NCI-H1694 treated with DMSO at 0.1 percent for 48 hours (cell line): ENCODE data around the gene GABRG3.
"Not testable (repeated sequence)": the region's sequence is repeated elsewhere in the genome, so short reads cannot be mapped to it uniquely, and the experiment has no call there.

Experiments used
- DNase-seq: peaks from one replicate; lab custom pipeline; 2025; lab: John Stamatoyannopoulos, UW

The GABRG3 gene

DNA sequence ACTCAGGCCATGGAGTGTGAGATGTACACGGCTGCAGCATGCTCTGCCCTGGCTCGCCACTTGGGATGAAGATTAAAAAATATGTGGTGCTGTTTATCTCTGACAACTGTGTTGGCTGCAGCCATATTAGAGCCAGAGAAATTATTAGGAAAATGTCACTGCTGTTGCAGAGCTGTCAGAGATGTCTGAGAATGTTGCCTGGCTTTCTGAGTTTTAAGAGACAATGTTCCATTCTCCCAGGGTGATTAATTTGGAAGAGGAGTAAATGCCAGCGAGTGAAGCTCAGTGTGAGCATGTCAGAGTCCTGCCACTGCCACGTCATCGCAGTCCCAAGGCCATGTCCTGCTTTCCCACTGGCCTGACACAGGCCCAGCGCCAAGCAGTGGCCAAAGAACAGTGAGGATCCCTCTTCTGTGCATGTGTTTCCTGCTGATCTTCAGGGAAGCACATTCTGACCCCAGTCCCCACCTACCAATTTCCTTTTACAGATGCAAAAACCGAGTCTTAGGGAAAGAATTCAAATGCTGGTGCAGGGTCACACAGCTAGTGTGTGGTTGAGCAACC is 370.9 kb downstream of the GABRG3 start:
- DNase-seq = no peak

DNA sequence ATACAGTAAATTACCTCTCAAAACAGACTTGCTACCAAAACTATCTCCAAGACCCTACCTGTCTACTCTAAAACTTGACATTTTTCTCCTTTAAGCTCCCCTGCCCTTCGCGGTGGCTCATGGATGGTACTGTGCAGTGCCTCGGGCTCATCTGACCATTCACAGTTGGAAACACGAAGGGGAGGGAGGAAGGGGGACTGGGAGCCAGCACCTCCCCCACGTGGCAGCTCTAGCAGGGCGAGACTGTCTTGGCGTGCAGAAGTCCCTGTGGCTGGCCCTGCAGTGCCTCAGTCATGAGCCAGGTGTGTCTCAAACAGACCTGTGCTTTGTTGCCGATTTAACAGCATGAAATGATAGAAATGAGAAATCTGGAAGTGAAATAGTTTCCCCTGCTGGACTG is 372.0 kb downstream of the GABRG3 start:
- no peak for DNase-seq

DNA sequence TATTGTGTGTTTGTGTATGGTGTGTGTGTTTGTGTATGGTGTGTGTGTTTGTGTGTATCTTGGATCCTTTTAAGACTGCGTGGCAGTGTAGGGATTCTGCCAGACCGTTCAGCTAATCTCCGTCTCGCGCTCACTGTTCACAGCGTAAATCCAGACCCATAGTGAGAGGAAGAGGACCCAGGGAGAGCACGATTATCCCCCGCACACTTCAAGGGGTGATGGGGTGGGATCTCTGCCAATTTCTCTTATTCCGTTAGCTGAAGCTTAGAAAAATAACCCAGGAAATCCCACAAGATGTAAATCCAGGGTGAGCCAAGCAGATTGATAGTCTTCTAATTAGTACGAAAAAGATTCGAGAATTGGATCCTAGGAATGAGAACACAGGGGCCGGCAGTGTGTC is 381.2 kb downstream of the GABRG3 start:
- DNase-seq = no peak

DNA sequence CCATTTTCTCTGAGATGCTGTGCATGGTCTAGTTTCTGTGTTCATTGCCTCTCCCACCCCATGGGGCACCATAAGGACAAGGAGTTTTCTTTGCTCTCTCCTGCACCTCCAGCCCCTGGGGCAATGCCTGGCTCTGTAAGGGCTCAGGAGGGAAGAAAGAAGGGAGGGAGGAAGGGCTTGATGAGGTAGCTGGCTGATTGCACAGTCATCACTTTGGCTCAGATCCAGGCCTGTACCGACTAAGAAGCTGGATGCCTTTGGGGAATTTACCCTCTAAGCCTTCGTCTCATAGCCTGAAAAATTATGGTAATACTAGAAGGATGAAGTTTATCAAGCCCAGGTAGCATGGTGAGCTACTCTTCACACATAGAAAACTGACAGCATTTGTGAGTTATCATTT is 382.9 kb downstream of the GABRG3 start:
- DNase-seq = no peak

DNA sequence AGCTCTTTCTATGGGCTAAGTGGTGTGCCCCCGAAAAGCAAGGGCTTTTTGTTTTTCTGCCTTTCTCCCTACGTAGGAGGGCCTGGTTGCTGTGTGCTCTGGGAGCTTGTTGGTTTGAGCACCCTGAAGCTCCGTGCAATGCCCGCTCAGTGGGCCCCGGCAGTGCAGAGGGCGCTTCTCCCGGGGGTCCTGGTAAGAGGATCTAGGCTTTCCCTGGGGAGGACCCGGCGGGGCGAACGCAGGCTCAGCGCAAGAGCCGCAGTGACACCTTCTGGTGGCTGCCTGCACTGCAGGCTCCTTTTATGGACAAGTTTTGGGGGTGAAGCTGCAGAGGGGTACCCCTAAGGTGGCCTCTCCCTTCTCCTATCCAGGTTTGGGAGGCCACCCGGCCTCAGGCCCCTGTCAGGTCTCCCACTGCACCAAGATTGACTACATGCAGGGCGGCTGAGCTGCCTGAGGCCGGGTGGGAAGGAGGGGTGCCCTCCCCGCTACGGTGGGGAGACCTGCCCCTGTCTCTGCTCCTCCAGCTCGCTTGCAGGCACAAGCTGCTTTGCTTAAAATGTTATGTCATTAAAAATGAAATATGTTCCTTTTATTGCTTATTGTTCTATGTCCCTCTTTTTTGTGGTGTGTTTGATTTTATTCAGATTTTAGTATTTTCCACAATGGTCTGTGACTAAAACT is 387.9 kb downstream of the GABRG3 start:
- no peak for DNase-seq

DNA sequence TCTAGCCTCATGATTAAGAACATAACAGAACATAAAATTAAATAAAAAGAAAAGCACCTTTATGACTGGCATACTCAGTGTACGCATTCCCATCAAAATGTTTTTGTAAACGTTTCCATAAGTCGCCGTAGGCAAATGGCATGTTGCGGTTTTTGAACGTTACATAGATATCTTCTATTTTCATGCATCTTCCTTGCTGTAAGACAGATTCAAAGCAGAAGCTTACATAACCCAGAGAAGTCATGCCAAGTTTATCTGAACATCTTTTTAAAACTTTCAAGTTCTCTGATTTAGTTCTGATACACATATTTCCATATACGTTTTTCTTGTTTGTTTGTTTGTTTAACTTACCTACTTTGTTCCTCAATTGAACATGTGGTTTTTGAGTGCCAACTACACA is 388.6 kb downstream of the GABRG3 start:
- DNase-seq = no peak

DNA sequence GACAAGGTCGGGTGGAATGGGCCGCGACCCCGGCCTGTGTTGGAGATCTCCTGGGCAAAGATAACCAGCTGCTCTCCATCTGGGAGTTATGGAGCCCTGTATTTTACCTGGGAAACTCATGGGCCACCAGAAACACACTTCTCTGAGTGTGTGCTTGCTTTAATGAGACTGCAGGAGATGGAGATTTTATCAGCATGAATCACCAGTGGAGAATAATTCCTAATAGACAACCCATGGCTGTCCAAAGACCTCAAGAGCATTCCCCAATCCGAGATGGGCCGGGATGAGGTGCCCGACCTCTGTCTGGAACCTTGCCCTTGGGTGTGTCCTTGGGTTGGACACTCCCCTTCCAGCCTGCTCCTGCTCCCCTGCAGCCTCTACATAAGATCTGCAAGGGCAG is 389.3 kb downstream of the GABRG3 start:
- DNase-seq = no peak

DNA sequence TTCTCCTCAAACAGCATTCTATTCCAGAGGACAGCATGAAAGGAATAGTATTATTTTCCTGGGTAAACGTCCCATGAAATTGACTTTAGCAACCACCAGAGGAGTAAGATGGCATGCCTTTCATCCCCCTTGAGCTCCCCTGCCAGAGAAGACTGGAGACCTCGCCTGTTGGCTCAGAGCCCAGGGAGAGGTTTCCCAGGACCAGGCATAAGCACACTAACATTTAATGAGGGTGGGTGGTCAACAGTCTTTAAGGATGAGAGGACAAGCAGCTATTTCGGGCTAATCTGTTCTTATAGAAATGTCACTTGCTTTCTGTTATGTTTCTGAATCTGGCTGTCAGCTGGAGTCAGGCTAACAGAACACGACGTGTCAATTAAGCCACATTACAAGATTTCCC is 390.5 kb downstream of the GABRG3 start:
- DNase-seq = no peak

DNA sequence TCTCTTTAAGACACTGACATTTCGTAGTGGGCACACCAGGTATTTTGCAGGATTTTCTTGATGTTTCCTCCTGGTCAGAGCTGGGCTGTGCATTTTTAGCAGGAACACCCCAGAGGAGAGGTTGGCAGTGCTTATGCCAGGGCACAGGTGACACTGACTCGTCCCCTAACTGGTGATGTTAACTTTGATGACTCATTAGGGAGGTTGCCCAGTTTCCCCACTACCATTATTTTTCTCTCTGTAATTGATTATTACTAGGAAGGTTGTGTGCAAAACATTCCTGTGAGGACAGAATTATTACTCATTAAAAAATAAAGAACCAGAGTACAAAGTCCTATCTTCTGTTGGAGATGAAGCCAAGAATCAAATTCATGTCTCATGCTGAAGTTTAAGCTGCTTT is 394.5 kb downstream of the GABRG3 start:
- no peak for DNase-seq

DNA sequence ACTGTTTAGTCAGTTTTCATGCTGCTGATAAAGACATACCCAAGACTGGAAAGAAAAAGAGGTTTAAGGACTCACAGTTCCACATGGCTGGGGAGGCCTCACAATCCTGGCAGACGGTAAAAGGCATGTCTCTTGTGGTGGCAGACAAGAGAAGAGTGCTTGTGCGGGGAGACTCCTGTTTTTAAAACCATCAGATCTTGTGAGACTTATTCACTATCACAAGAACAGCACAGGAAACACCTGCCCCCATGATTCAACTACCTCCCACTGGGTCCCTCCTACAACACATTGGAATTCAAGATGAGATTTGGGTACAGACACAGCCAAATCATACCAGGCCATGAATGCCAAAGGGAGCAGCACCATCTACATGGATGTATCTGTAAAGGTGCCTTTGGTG is 406.4 kb downstream of the GABRG3 start:
- DNase-seq = not testable (repeated sequence)

DNA sequence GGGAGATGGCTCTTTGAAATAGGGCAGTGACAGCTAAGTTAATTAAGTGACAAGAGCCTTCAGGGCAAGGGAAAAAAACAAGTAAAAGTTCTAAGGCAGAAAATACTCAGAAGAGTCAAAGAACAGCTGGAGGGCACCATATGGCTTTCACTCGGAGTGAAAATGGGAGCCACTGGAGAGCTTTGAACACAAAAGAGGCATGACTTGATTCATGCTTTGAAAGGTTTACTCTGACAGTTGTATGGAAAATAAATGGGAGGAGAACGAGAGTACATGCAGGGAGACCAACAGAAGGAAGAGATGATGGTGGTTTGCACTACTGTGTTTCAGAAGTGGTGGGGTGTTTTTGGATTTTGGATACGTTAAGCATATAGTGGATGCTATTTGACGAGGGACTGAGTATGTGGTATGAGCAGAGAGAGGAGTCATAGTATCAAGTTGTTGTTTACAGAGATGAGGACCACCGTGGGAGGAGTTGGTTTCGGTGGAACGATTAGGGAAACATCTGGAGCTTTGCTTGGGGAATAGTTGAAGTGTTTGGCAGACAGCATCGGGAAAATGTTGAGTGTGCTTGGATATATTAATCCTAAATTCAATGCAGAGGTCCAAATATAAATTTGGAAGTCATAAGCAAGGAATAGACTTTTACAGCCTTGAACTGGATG is 411.5 kb downstream of the GABRG3 start:
- peak; percentile 28 for DNase-seq

DNA sequence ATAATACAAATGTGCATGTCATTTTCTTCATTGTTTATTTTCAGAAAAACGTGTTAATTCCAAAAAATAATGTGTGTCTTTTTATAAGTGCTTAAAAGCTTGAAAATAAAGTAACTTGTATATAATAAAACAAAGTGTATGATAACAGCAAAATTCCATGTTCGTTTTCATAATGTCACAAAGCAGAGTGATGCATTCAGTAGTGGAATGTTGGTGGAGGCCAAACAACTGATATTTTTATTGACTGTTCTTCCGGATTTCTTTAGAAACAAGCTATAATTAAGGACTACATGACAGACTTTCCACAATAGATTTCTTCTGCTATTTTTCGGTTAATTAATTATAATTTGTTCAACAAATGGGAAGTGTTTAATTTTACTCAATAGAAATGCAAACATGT is 412.7 kb downstream of the GABRG3 start:
- no peak for DNase-seq

DNA sequence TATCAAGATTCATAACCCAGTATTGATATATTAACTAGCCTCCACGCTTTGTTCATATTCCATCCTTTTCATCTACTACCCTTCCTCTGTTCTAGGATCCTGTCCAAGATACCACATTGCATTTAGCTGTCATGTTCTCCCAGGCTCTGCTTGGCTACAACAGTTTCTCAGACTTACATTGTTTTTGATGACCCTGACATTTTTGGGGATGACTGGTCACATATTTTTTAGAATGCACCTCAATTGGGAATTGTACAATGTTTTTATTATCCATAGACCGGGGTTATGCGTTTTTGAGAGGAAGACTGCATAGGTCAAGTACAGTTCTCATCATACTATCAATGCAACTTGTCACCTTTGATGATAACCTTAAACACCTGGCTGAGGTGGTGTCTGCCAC is 421.2 kb downstream of the GABRG3 start:
- no peak for DNase-seq

DNA sequence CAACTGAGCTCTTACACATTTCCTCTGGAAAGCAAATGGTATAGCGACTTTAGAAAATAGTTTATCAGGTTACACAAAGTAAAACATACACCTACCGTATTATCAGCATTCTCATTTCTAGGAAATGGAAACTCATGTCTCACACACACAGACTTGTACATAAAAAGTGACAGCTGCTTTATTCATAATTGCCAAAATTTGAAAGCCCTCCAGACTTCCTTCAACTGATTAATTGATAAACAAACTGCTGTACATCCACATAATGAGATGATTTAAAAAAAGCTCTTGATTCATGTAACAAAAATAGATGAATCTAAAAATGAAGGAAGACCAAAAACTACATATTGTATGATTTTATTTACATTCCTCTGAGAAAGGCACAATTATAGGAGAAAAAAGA is 425.5 kb downstream of the GABRG3 start:
- peak; percentile 6 for DNase-seq

DNA sequence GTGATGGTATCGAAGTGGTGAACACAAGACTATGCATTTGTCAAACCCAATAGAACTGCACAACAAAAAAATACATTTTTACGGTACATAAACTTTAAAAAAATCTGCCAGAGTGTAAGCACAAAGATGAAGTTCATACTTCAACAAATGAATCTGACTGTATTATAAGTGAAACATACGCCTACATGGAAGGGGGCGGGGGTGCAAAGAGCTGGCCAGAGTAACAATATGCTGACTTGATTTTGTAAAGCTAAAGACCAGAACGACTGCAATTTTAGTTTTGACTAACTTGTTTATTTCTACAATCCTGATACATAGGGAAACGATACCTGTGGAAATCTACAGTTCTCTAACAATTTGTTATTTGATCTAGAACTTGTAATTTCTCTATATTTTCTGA is 426.0 kb downstream of the GABRG3 start:
- no peak for DNase-seq

DNA sequence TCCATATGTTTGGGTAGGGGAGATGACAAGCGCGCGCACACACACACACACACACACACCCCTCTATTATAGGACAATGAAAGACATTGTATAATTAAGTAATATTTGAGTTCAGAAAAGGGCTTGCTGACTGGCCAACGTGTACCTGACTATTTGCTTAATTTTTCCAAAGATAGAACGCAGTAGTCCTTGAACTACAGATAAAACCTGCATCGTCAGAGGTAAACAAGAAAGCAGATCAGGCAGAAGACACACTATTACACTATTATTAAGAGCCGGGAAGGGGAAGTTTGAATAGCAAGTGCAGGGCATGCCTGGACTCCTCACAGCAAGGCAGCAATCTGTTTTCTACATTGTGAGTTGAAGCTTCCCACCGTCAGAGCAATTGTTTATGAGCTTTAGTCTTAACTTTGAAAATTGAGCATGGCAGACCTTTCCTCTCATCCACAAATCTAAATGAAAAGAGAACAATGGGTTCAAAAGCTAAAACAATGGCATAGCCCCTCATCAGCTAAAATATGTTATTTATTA is 427.7 kb downstream of the GABRG3 start:
- peak; percentile 43 for DNase-seq

DNA sequence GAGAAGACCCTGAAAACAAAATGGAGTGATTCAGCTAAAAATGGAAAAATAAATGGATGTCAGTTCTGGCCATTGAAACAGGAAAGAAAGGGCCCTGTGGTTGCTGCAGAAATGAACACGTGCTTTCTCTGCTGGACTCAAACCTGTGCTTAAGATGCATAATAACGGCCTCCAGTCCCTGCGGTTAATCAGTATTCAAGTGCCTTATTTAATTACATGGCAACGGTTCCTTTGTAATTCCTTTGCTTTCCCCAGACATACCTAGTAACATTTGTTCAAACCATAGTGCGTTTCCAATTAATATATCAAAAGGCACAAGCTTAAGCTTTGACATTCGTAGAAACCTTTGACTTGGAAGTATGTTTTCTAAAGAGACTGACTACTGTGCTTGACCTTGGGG is 428.3 kb downstream of the GABRG3 start:
- no peak for DNase-seq

DNA sequence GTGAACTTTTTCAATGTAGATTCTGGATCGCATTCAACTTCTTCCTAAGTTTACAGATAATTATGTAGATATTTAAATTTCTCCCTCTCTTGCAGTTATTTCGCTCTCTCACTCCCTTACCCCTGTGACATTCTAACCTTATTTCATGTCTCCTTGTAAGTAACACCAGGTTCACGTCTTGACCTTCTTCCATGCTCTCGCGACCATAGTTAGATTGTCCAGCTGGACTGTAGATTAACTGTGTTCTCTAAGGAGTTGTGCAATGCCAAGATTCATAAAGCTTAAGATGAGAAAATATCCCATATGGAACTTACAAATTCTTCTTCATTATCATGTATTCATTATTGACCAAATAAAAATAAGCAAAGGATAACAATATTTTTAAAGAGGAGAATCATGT is 430.5 kb downstream of the GABRG3 start:
- no peak for DNase-seq

DNA sequence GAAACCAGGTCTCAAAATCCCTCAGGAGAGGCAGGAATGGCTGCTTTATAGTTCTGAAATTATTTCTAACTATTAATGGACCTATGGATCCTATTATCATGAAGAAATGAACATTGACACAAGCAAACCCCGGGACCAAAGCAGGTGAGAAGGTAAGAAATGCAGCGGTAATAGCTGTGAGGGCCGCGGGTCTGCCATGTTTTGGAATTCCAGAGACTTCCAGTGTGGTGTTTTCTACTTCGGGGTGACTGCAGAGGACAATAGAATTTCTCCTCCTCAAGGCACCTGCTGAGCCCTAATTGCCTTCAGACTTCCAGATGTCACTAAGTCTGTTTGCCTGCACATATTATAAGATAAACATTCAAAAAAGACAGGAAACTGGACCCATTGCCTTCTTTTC is 437.4 kb downstream of the GABRG3 start:
- DNase-seq = no peak

DNA sequence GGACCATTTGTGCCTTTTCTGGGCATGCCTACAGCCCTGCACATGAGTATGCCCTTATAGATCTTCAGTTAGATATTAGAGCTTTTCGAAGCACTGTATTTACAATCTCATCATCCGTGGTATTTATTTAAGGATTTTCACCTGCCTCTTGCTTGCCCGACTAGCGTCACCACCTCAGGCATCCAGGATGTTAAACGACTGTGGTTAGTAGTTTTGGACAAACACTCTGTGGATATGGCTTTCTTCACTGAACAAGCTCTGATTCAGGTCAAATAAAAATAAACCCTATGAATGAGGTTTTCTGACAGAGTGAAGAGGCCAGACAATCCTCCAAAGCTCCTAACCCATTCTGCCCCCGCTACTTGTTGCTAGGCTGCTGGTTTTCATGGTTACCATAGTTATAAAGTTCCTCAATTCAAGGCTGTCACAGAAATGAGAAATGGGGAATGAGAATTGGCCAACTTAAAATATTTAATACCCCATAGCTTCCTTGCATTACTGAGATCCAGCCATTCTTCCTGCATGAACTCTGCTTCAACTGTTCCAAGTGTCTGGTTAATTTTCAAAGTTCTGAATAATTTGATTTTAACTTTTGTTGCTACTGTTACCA is 440.1 kb downstream of the GABRG3 start:
- no peak for DNase-seq

DNA sequence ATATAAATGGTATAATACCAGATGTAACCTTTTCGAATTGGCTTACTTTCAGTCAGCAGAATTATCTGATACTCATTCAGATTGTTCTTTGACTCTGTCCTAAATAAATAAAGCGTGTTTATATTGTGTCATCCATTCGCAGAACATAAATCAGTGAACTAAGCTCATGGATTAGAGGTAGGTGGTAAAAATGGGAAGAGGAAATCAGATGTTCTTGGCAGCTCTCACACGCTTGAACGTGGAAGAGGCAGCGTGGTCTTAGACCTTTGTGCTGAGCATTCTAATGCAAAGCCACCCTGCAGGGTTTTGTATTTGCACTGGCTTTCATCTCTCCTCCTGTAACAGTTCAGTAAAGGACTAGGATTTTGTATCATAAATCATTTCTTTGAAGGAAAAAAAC is 441.4 kb downstream of the GABRG3 start:
- no peak for DNase-seq

DNA sequence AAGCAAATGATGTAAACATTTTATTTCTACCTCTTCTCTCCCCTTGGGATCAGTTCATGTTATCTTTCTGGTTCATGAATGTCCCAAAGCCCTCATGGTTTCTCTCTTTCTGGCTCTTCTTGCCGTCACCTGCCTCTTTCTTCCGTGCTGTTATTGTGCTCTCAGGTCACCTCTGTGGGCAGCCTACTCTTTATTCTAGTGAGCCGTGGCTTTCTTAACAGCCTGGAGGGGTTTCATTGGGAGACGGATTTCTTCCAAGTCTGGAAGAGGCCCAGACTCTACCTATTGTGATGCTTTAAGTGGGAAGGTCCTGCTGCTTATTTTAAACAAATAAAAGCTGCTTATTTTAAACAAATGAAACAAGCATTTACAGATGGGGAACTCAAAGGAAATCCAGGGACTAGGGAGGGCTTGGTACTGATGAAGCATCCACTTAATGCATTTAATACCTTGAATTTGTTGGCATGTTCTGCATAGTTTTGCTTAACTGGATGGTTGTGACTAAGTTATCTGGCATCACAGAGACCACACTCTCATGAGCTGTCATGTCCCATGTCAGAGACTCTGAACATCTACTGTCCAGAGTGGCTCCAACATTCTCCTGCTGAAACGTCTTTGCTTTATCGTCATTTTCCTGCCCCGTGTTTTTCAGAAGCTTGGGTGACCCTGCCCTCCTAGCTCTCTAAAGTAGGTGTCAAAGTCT is 443.3 kb downstream of the GABRG3 start:
- no peak for DNase-seq
